Measurements from ENCODE around the gene PDE4D. TPM values are rescaled to one million over a fixed set of nuclear protein-coding genes. Genes with fewer than 3 reads are reported as not detected.

Gene PDE4D
- total RNA-seq, 1 experiment from 2014 or later: 2.1 TPM

DNA sequence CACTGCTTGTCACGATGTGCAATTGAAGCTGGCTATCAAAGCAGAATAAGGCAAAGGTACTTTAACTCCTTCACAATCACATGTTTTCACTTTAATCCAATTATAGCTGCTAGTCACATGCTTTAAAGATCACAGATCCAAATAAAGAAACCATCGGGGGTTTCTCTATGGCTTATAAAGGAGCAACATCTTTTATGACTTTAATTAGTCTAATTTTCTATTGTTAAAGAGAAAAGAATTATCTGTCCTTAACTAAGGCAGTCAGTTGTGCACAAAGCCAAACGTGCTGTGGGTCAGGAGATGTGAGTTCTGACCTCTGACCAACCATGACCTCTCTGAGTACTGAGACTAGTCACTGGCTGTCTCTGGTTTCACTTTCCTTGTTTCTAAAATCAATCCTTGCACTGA lies 749.6 kb downstream of the PDE4D start:
- TF ChIP-seq, protein P1, sequence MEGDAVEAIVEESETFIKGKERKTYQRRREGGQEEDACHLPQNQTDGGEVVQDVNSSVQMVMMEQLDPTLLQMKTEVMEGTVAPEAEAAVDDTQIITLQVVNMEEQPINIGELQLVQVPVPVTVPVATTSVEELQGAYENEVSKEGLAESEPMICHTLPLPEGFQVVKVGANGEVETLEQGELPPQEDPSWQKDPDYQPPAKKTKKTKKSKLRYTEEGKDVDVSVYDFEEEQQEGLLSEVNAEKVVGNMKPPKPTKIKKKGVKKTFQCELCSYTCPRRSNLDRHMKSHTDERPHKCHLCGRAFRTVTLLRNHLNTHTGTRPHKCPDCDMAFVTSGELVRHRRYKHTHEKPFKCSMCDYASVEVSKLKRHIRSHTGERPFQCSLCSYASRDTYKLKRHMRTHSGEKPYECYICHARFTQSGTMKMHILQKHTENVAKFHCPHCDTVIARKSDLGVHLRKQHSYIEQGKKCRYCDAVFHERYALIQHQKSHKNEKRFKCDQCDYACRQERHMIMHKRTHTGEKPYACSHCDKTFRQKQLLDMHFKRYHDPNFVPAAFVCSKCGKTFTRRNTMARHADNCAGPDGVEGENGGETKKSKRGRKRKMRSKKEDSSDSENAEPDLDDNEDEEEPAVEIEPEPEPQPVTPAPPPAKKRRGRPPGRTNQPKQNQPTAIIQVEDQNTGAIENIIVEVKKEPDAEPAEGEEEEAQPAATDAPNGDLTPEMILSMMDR (conservative IDR thresholded peaks at IDR 0.05): no peak
- Histone ChIP-seq H3K23ac (ENCODE audit: insufficient read length, low read depth, low read length) (no peak overlapping the region), H3K14ac (ENCODE audit: insufficient read depth, low read length) (no peak overlapping the region), H3K4me1 (ENCODE audit: insufficient read depth, low read length) (no peaks in the 10 kb centered on the region), H3K79me1 (ENCODE audit: insufficient read depth, low read depth, low read length, poor library complexity, severe bottlenecking) (no peaks in the 10 kb centered on the region), H3K27ac (ENCODE audit: insufficient read length, low read depth, low read length) (no peak overlapping the region), H3K9me3 (ENCODE audit: control insufficient read depth, low read depth, low read length) (no peaks in the 10 kb centered on the region), H2BK120ac (ENCODE audit: low read depth, low read length, poor library complexity, severe bottlenecking) (no peak overlapping the region), H3K4ac (ENCODE audit: low read depth, low read length) (no peak overlapping the region), H2BK12ac (ENCODE audit: insufficient read length, low read depth, low read length) (no peak overlapping the region), H2AK5ac (ENCODE audit: insufficient read length, low read length) (no peak overlapping the region), H4K91ac (ENCODE audit: insufficient read length, low read depth, low read length) (no peak overlapping the region), H2BK15ac (ENCODE audit: low read depth, low read length) (no peak overlapping the region), H3K9ac (ENCODE audit: extremely low read depth, insufficient read length, low read length) (no peak overlapping the region), H4K8ac (replicated peaks; ENCODE audit: insufficient read length, low read depth, low read length) (no peak overlapping the region), H2AFZ (ENCODE audit: low read length) (no peak overlapping the region), H3T11ph (ENCODE audit: low read length) (no peak overlapping the region), H3K27me3 (ENCODE audit: insufficient read depth, low read length) (no peaks in the 10 kb centered on the region), H3K79me2 (ENCODE audit: insufficient read depth, low read length) (no peaks in the 10 kb centered on the region), H3K4me2 (ENCODE audit: insufficient read depth, insufficient read length, low read length) (no peak overlapping the region), H3K18ac (ENCODE audit: insufficient read length, low read depth, low read length) (no peak overlapping the region), H2BK5ac (ENCODE audit: insufficient read length, low read length) (no peak overlapping the region), H3K56ac (ENCODE audit: insufficient read length, low read depth, low read length) (no peak overlapping the region), H2BK20ac (ENCODE audit: low read depth, low read length, poor library complexity, severe bottlenecking) (no peak overlapping the region), H4K5ac (ENCODE audit: insufficient read length, low read depth, low read length) (no peak overlapping the region), H3K23me2 (ENCODE audit: insufficient read length, low read depth, low read length, poor library complexity, severe bottlenecking) (no peaks in the 10 kb centered on the region), H4K20me1 (ENCODE audit: control insufficient read depth, insufficient read depth, insufficient read length) (no peaks in the 10 kb centered on the region)
- Mint-ChIP-seq H3K27ac (no peak overlapping the region), H3K4me3 (no peak overlapping the region), H3K36me3 (ENCODE audit: insufficient read depth in 1 of 3, low read depth in 3 of 3) (no peaks in the 10 kb centered on the region; a peak in 1 of 7 replicates), H3K27me3 (ENCODE audit: low read depth) (no peaks in the 10 kb centered on the region), H3K9me3 (peaks cover 5 to 6% of the 10 kb centered on the region in 2 experiments; a peak in 2 of 5 replicates), H3K4me1 (no peaks in the 10 kb centered on the region)
- no CpG with 5 or more reads among the region's 3 CpGs for WGBS (ENCODE audit: extremely low coverage, insufficient read length, low lambda C conversion rate)
- DNase-seq: no peak
